ENCODE results near the gene SPTLC1. TPM values are rescaled to one million over a fixed set of nuclear protein-coding genes. Genes with fewer than 3 reads are reported as not detected.

The SPTLC1 gene
- total RNA-seq, 4 donors from 2014 or later = 50.0 to 57.8 (median 52.5) TPM

DNA sequence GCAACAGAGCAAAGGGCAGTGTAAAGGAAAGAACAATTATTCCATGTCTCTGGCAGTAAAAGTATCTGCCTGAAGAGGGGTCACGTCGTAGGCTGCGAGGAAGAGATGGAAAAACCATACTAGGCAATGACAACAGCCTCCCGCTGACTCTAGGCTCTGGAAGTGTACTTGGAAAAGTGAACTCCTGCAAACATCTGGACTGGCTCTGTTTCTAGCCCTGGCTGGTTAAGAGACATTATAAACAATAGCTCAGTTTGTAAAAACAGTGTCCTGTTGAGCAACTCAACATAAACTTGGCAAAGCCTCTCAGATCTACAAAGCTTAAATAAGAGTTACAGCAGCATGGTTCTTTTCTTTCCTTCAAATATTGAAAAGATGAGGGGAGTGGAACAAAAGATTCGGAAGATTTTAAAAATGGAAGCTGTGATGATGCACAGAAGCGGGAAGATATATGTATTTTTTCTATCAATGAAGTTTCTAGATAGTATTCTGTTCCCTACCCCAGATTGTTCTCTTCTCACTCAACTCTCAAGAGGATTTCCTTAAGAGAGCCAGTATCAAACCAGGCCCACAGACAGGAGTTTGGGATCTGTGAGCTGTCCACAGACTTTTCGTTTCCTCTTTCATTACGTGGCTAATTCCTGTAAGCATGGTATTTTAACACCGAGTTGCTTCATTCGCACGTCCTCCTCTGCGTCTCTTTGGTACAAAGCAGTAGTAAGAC, 79.4 kb downstream of the SPTLC1 start:
- H3K36me3 ChIP-seq = peaks cover 17 to 81% (median 43%) of the 10 kb centered on the region in 4 donors
- TF ChIP-seq POLR2A (IDR thresholded peaks at IDR 0.05; ENCODE audit: low read depth) (no peak), POLR2AphosphoS5 (IDR thresholded peaks at IDR 0.05) (peak; percentile 4 to 63), EP300 (IDR thresholded peaks at IDR 0.05) (no peak)
- TF ChIP-seq, protein P1, sequence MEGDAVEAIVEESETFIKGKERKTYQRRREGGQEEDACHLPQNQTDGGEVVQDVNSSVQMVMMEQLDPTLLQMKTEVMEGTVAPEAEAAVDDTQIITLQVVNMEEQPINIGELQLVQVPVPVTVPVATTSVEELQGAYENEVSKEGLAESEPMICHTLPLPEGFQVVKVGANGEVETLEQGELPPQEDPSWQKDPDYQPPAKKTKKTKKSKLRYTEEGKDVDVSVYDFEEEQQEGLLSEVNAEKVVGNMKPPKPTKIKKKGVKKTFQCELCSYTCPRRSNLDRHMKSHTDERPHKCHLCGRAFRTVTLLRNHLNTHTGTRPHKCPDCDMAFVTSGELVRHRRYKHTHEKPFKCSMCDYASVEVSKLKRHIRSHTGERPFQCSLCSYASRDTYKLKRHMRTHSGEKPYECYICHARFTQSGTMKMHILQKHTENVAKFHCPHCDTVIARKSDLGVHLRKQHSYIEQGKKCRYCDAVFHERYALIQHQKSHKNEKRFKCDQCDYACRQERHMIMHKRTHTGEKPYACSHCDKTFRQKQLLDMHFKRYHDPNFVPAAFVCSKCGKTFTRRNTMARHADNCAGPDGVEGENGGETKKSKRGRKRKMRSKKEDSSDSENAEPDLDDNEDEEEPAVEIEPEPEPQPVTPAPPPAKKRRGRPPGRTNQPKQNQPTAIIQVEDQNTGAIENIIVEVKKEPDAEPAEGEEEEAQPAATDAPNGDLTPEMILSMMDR (IDR thresholded peaks at IDR 0.05) = no peak
- H3K4me3 ChIP-seq = no peak overlapping the region
- 37% methylated on average over 12 of the region's 12 CpGs for WGBS
- peaks cover 0 to 49% (median 42%) of the 10 kb centered on the region in 4 donors for H3K4me1 ChIP-seq
- H3K9me3 ChIP-seq = no peaks in the 10 kb centered on the region
- DNase-seq (ENCODE audit: extremely low spot score) = no peak
- H3K27ac ChIP-seq (replicated peaks in 1 of 4) = peak overlapping the region; percentile 57 to 81 (median 72)
- intact Hi-C loops (cut with DNase I) = loop anchor here (10.0 kb wide), 2 partner anchors 261 to 291 kb away; no protein-coding TSS in a partner anchor
- no peaks in the 10 kb centered on the region for H3K27me3 ChIP-seq

- Histone ChIP-seq H3K9me3 (no peaks in the 10 kb centered on the region), H3K4me1 (peaks cover 0 to 49% (median 42%) of the 10 kb centered on the region in 4 donors), H3K36me3 (peaks cover 17 to 87% (median 44%) of the 10 kb centered on the region in 4 donors), H3K27me3 (no peaks in the 10 kb centered on the region), H3K27ac (replicated peaks in 1 of 4) (peak overlapping the region; percentile 57 to 81 (median 72)), H3K4me3 (no peak overlapping the region)
- WGBS = 68% methylated on average over 4 of the region's 4 CpGs
- intact Hi-C loops (cut with DNase I) = loop anchor here (10.0 kb wide), 2 partner anchors 260 to 290 kb away; no protein-coding TSS in a partner anchor
- no peak for DNase-seq (ENCODE audit: extremely low spot score)
- TF ChIP-seq EP300 (IDR thresholded peaks at IDR 0.05) = no peak
- TF ChIP-seq POLR2A (IDR thresholded peaks at IDR 0.05; ENCODE audit: low read depth) = no peak
- TF ChIP-seq, protein P1 (IDR thresholded peaks at IDR 0.05) = no peak
- no peak for TF ChIP-seq POLR2AphosphoS5 (IDR thresholded peaks at IDR 0.05)
Measured at GRCh38 chr9:92035146-92035545, 80.1 kb downstream of the SPTLC1 start.

GRCh38 chr9:92033991-92034390, 81.2 kb downstream of the SPTLC1 start:
- 90% methylated on average over 5 of the region's 5 CpGs for WGBS
- DNase-seq (ENCODE audit: extremely low spot score) = no peak
- intact Hi-C loops (cut with DNase I) = loop anchor here (10.0 kb wide), 2 partner anchors 259 to 289 kb away; no protein-coding TSS in a partner anchor
- no peak for TF ChIP-seq EP300 (IDR thresholded peaks at IDR 0.05)
- TF ChIP-seq POLR2AphosphoS5 (IDR thresholded peaks at IDR 0.05) = no peak
- TF ChIP-seq, protein P1 (IDR thresholded peaks at IDR 0.05) = no peak
- TF ChIP-seq POLR2A (IDR thresholded peaks at IDR 0.05; ENCODE audit: low read depth) = no peak
- no peaks in the 10 kb centered on the region for H3K9me3 ChIP-seq
- H3K36me3 ChIP-seq = peaks cover 17 to 84% (median 44%) of the 10 kb centered on the region in 4 donors
- peaks cover 0 to 49% (median 42%) of the 10 kb centered on the region in 4 donors for H3K4me1 ChIP-seq
- H3K4me3 ChIP-seq = no peak overlapping the region
- H3K27me3 ChIP-seq = no peaks in the 10 kb centered on the region
- no peak overlapping the region for H3K27ac ChIP-seq (replicated peaks in 1 of 4)

DNA sequence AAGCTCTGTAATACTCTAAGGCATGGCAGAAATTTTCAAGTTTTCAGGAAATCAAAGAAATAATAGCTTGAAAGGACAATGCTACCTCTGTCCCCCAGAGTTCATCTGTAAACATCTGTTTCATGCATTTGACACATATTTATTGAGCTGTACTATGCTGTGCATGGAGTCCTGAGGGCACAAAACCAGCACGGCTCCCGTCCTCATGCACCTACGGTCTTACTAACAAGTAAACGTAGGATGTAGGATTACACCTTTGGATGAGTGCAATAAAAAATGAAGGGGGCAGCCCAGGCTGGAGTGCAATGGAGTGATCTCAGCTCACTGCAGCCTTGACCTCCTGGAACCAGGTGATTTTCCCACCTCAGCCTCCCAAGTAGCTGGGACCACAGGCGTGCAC, 81.9 kb downstream of the SPTLC1 start:
- DNase-seq (ENCODE audit: extremely low spot score) = no peak
- H3K36me3 ChIP-seq = peaks cover 17 to 78% (median 42%) of the 10 kb centered on the region in 4 donors
- intact Hi-C loops (cut with DNase I) = loop anchor here (10.0 kb wide), 2 partner anchors 259 to 289 kb away; no protein-coding TSS in a partner anchor
- peaks cover 0 to 42% (median 35%) of the 10 kb centered on the region in 4 donors for H3K4me1 ChIP-seq
- no peak overlapping the region for H3K27ac ChIP-seq (replicated peaks in 1 of 4)
- H3K9me3 ChIP-seq = no peaks in the 10 kb centered on the region
- no peak overlapping the region for H3K4me3 ChIP-seq
- no peak for TF ChIP-seq POLR2A (IDR thresholded peaks at IDR 0.05; ENCODE audit: low read depth)
- H3K27me3 ChIP-seq = no peaks in the 10 kb centered on the region
- WGBS = 97% methylated on average over 5 of the region's 5 CpGs

DNA sequence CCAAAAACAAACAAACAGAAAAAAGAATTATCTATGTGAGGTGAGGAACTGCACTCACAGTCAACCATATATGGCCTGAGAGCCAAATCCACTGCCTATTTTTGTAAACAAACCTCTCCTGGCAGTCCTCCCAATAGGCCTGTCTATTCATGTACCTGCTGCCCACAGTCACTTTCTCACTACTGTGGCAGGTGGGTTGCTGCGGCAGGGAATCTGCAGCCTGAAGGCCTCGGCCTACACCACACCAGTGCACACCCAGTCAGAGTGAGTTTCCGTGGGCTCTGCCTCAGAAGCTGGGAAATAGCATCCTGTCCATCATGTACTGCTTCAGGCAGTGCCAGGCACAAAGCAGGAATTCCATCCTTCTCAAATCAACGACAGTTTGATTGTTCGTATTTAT, 82.3 kb downstream of the SPTLC1 start:
- H3K36me3 ChIP-seq = peaks cover 14 to 73% (median 37%) of the 10 kb centered on the region in 4 donors
- 90% methylated on average over 5 of the region's 5 CpGs for WGBS
- H3K4me1 ChIP-seq = peaks cover 0 to 38% (median 31%) of the 10 kb centered on the region in 4 donors
- no peak overlapping the region for H3K4me3 ChIP-seq
- intact Hi-C loops (cut with DNase I) = loop anchor here (10.0 kb wide), 2 partner anchors 258 to 288 kb away; no protein-coding TSS in a partner anchor
- DNase-seq (ENCODE audit: extremely low spot score) = no peak
- no peak overlapping the region for H3K27ac ChIP-seq (replicated peaks in 1 of 4)
- TF ChIP-seq EP300 (IDR thresholded peaks at IDR 0.05) (no peak), POLR2AphosphoS5 (IDR thresholded peaks at IDR 0.05) (no peak), POLR2A (IDR thresholded peaks at IDR 0.05; ENCODE audit: low read depth) (no peak)
- TF ChIP-seq, protein P1 (IDR thresholded peaks at IDR 0.05) = no peak
- H3K9me3 ChIP-seq = no peaks in the 10 kb centered on the region
- no peaks in the 10 kb centered on the region for H3K27me3 ChIP-seq
